OCI-M2 (cell line): ENCODE data around the gene CELF2.

Experiments used
- DNase-seq: peaks from one replicate; lab custom pipeline; 2025; ENCODE audit not compliant: unreplicated experiment; lab: John Stamatoyannopoulos, UW

CELF2 gene

GRCh38 chr10:11367505-11367904, 349.8 kb downstream of the CELF2 start:
- no peak for DNase-seq

GRCh38 chr10:11373717-11374171, 356.1 kb downstream of the CELF2 start:
- DNase-seq = no peak

DNA sequence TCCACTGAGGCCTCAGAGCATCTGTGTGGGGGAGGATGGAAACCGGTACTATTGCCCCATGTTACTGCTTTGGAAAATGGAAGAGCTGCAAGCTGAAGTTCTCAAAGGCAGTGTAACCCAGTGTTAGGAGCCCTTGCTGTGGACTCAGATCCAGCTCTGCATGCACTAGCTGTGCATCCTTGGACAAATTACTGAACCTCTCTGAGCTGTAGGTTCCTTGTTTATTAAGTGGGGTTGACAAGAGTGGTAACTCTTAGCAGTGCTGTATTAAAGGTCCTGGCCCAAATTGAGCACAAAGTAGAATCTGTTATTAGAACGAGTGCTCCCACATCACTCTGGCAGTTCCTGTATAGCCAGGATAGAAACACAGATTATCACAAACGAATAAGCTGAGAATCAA, 359.6 kb downstream of the CELF2 start:
- no peak for DNase-seq

DNA sequence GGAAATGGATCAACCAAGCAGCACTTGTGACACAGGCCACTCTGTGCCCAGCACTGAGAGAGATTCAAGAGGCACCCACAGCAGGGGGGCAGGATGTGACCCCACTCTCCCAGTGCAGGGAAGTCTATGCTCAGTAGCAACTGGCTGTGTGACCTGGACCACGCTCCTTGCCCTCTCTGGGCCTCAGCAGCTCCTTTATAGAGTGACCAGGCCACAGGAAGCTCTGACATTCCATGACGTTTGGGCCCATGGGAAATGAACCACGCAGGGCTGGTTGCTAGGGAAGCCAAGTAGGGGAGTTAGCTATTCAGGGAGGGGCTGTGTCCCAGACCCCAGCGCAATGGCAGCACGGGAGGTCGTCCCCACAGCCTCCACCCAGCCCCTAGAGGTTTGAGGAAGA, 361.2 kb downstream of the CELF2 start:
- DNase-seq = no peak

DNA sequence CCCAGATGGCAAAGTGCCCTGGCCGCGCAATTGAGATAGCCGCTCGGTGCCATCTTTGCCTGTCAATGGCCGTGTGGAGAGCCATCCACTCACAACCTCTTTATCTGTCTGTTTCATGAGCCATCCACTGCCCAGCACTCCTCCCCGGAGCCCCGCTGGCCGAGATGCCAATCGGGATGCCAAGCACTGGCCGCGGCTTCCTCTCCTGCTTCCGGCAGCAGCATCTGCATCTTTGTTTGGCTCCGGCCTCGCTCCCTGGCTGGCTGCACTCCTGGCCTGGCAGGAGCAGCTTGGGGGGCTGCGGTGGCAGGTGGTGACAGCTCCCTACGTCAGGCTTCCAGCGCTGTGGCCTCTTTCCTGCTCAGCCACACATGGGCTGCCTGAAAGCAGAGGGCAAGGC, 362.1 kb downstream of the CELF2 start:
- no peak for DNase-seq

DNA sequence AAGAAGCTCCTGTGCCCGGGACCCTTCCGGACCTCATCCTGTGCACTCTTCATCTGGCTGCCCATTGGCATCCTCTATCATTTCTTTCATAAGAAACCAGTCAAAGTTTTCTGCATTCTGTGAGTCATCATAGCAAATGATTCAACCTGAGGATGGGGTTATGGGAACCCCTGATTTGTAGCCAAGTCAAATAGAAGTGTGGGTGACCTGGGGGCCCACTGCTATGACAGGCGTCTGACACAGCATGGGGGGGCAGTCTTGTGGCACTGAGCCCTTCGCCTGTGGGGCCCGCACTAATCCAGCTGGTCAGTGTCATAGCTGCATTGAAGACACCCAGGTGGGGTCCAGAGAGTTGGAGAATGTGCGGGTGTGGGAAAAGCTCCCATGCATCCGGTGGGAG, 363.4 kb downstream of the CELF2 start:
- DNase-seq = no peak

DNA sequence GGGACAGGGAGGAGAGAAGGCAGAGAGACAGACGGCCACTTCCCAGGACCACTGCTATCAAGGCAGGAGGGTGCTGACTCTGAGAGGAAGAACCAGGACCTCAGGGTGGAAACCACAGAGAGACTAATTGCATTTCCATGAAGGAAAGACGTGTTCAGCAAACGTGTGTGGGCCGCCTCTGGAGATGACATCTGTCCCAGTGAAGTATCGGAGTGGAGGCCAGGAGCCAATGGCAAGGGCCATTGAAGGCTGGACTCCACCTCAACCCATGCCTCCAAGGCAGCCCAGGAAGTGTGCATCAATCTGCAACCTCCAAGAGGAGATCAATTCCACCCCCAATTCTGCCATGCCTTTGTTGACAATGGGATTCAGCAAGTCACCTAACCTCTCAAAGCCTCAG, 363.8 kb downstream of the CELF2 start:
- DNase-seq = no peak

DNA sequence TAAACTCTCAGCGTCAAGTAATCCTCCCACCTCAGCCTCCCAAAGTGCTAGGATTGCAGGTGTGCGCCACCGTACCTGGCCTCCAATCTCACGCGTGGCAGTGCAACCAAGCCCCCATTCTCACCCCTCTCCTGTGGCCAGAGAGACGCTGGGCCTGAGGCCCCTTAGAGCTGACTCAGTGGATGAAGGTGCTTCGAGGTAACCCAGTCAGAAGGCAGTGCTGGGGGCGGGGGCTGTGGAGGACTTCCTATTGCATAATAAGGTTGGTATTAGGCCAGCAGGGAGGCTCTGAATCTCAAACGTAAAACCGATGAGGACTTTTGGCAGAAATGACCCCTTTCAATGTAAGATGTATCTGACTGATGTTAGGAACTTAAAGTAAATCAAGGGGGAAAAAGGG, 364.5 kb downstream of the CELF2 start:
- no peak for DNase-seq

DNA sequence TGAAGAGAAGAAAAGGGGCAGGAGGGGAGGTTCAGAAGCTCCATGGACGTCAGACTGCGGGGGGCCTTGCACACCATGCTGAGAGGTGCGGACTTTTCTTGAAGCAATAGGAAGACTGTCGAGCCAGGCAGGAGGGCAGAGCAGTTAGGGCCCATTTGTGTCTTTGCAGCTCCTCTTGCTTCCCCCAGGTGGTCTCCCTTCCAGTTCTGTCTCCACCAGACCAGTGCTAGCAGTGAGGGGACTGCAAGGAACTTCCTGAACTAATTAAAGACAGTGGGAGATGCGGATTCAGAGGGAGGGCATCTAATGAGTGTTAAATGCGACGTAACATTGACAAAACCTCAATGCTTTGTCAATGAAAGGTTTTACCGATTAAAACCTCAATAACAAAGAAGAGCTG, 368.4 kb downstream of the CELF2 start:
- DNase-seq = no peak
